Mucosa of rectum (tissue), 2 donors: Measurements from ENCODE around the gene EPB41L5.
"Not testable (repeated sequence)": the region's sequence is repeated elsewhere in the genome, so short reads cannot be mapped to it uniquely, and the experiment has no call there.

Experiments
- H3K27ac ChIP-seq, 2 donors: one replicate each; pipeline ENCODE4 v1.7.0; 2013; ENCODE audit warnings: inconsistent platforms in 2 of 2, low read depth in 2 of 2, low read length in 2 of 2
- H3K27me3 ChIP-seq, 2 donors: one replicate each; pipeline ENCODE4 v1.7.0; 2013; ENCODE audit warnings: low read length in 2 of 2; ENCODE audit not compliant: control insufficient read depth in 2 of 2, insufficient read depth in 2 of 2
- H3K36me3 ChIP-seq, 2 donors: one replicate each; pipeline ENCODE4 v1.7.0; 2013; ENCODE audit warnings: low read length in 2 of 2; ENCODE audit not compliant: control insufficient read depth in 2 of 2, insufficient read depth in 2 of 2
- H3K4me1 ChIP-seq, 2 donors: one replicate each; pipeline ENCODE4 v1.7.0; 2013; ENCODE audit warnings: low read length in 2 of 2, mild to moderate bottlenecking in 1 of 2; ENCODE audit not compliant: control insufficient read depth in 2 of 2, insufficient read depth in 2 of 2
- H3K4me3 ChIP-seq, 2 donors: one replicate each; pipeline ENCODE4 v1.7.0; 2013; ENCODE audit warnings: low read length in 2 of 2
- H3K9ac ChIP-seq, 2 donors: one replicate each; pipeline ENCODE4 v1.7.0; 2013; ENCODE audit warnings: low read length in 2 of 2, low read depth in 1 of 2, mild to moderate bottlenecking in 1 of 2
- H3K9me3 ChIP-seq, 2 donors: one replicate each; pipeline ENCODE4 v1.7.0; 2013; ENCODE audit warnings: low read length in 2 of 2; ENCODE audit not compliant: control insufficient read depth in 2 of 2
- donor health status: healthy.
- donor health status: Normal muscosa, but diverticular disease.

EPB41L5 gene

DNA sequence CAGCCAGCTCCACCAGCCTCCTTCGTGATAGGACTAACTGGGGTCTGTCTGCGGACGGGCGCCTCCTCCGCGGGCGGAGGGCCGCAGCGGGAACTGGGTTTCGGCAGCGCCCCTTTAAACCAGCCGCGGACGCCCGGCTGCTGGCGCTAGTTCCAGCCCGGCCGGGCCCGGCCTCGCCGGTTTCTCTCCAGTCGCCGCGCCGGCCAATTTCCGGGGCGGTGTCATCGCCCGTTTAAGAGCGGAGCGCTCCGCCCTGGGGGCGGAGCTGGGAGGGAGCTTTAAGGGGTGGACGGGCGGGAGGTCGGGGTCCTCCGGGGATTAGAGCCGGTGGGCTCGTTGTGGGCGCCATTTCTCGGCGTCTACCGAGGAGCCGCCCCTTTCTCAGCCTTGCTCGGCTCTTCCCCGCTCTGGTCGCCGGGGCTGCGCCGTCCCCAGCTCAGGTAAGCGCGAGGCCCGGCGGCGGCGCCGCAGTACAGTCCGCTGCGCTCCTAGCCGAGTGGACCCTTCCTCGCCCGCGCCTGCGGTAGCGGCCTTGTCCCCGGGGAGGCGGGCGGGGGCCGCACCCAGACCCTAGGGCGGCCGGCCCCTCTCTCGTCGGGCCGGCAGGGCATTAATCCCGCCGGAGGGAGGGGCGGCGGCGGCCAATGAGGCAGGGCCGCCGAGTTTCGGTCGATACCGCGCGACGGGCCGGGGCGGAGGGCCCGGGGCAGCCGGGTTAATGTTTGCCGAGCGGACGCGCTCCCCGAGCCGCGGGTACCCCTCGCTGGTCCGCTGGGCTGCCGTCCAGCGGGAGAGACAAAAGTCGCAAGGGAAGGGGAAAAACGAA lies at the start of gene EPB41L5:
TSS of gene EPB41L5 (plus strand) at position 307 of the 826 bp plus-strand sequence. CDS start 6,008 bp downstream, outside the sequence.
- Histone ChIP-seq H3K27ac (peak within 1 kb of the TSS; percentile 83 to 86), H3K27me3 (no peaks in the 10 kb centered on the region), H3K36me3 (no peaks in the 10 kb centered on the region), H3K9me3 (no peaks in the 10 kb centered on the region), H3K4me1 (peaks cover 6 to 7% of the 10 kb centered on the region in 2 donors), H3K9ac (peak within 1 kb of the TSS; percentile 61 to 89), H3K4me3 (peak within 1 kb of the TSS; percentile 79 to 86)

DNA sequence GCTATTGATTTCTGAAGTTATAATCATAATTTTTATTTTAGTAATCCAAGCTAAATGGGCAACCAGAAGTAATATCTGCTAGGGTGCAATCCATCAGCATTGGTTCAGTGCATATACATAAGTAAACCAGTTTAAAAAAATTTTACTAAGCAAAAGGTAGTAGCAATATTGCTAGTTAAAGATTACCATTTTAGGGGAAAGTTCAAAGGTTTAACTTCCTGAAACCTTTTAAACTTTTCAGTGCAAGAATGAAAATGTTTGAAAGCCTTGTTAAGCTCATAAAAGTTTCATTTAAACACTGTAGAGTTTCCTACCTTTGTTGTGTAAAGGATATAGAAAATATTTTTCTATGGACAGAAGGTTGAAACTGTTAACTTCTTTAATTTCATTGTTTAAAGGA lies 31.0 kb upstream of the EPB41L5 start:
- no peaks in the 10 kb centered on the region for H3K9me3 ChIP-seq
- H3K4me1 ChIP-seq, result peaks cover 2 to 6% of the 10 kb centered on the region in 2 donors
- no peaks in the 10 kb centered on the region for H3K27me3 ChIP-seq
- peaks cover 0 to 3% of the 10 kb centered on the region in 2 donors for H3K36me3 ChIP-seq
- no peak overlapping the region for H3K27ac ChIP-seq
- no peak overlapping the region for H3K4me3 ChIP-seq
- no peak overlapping the region for H3K9ac ChIP-seq

DNA sequence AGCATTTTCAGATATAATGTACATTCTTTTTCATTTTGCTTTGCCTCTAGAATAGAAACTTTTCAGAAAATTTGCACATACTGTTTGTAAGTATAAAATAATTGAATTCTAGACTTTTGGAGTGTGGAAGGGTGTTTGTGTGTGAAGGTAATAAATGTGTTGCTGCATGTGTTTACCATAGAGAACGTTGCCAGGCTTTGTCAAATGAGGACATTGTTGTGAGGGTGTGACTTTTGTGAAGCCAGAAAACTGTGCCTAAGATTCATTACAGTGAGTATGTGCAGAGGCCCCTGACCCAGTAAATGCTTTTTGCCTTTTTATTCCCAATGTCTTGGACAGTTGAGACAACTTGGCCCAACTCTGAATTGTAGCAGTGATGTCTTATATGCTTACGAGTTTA lies 30.4 kb upstream of the EPB41L5 start:
- Histone ChIP-seq H3K4me3 (no peak overlapping the region), H3K9me3 (no peaks in the 10 kb centered on the region), H3K27ac (no peak overlapping the region), H3K36me3 (no peaks in the 10 kb centered on the region), H3K9ac (no peak overlapping the region), H3K27me3 (no peaks in the 10 kb centered on the region), H3K4me1 (peaks cover 2 to 6% of the 10 kb centered on the region in 2 donors)

DNA sequence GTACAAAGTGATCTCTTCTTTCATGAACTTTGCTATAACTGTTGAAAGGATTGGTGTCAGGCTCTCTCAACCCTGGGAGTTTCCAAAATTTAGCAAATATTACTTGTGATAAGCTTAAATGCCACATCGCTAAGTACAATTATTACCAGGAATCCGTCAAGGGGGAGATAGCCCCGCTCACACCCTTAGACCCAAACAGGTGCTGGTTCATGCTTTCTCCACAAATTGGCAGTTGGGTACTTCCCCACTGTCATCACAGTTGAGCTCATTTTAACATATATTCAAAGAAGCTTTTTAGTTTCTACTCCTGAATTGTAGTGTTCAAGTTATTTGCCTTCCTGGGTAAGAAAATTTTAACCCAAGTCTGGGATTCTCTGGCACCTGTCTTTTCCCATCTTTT lies 29.8 kb upstream of the EPB41L5 start:
- Histone ChIP-seq H3K4me3 (no peak overlapping the region), H3K9ac (no peak overlapping the region), H3K27ac (no peak overlapping the region), H3K36me3 (no peaks in the 10 kb centered on the region), H3K27me3 (no peaks in the 10 kb centered on the region), H3K9me3 (no peaks in the 10 kb centered on the region), H3K4me1 (peaks cover 2 to 6% of the 10 kb centered on the region in 2 donors)

DNA sequence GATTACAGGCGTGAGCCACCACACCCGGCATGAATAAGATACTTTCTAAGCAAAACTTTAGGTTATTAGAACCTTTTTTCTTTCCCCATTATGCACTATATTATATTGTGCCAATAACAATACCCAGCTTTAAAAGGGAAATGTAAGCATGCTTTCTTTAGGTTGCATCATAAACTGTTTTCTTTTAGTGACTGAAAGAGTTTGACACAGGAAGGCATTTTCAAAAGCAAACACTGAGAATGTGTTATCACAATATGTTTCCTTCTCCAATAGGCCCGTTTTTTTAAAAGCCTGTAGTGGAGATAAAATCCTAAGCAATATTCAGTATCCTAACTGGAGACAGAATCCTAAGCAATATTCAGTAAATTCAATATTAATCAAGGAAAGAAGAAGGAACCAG lies 16.7 kb upstream of the EPB41L5 start:
- no peak overlapping the region for H3K9ac ChIP-seq
- no peak overlapping the region for H3K27ac ChIP-seq

DNA sequence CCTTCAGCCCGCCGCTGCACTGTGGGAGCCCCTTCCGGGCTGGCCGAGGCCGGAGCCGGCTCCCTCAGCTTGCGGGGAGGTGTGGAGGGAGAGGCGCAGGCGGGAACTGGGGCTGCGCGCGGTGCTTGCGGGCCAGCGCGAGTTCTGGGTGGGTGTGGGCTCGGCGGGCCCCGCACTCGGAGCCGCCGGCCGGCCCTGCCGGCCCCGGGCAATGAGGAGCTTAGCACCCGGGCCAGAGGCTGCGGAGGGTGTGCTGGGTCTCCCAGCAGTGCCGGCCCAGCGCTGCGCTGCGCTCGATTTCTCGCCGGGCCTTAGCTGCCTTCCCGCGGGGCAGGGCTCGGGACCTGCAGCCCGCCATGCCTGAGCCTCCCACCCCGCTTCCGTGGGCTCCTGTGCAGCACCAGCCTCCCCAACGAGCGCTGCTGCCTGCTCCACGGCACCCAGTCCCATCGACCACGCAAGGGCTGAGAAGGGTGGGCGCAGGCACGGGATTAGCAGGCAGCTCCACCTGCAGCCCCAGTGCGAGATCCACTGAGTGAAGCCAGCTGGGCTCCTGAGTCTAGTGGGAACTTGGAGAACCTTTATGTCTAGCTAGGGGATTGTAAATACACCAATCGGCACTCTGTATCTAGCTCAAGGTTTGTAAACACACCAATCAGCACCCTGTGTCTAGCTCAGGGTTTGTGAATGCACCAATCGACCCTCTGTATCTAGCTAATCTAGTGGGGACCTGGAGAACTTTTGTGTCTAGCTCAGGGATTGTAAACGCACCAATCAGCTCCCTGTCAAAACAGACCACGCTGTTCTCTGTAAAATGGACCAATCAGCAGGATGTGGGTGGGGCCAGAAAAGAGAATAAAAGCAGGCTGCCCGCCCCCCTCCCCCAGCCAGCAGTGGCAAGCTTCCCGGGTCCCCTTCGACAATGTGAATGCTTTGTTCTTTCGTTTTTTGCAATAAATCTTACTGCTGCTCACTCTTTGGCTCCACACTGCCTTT lies 15.7 kb upstream of the EPB41L5 start:
- H3K4me1 ChIP-seq, H3K27ac ChIP-seq, H3K4me3 ChIP-seq, H3K36me3 ChIP-seq, H3K9me3 ChIP-seq, H3K27me3 ChIP-seq, H3K9ac ChIP-seq: not testable (repeated sequence)

More for the DNA sequence above, 16.7 kb upstream of the EPB41L5 start:
- H3K9me3 ChIP-seq, result no peaks in the 10 kb centered on the region
- H3K4me1 ChIP-seq, result no peaks in the 10 kb centered on the region
- no peak overlapping the region for H3K4me3 ChIP-seq
- no peaks in the 10 kb centered on the region for H3K27me3 ChIP-seq
- no peaks in the 10 kb centered on the region for H3K36me3 ChIP-seq

DNA sequence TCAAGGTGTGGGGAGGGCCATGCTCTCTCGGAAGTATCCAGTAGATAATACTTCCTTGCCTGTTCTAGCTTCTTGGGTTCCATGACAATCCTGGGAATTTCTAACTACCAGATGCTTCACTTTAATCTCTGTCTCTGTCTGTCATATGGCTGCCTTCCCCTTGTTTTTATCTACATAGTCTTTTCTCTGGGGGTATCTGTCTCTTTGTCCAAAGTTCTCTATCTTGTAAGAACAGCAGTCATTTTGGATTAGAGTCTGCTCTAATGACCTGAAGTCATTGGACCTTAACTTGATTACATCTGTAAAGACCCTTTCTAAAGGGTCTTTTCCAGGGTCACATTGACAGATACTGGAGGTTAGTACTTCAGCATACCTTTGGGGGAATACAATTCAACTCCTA lies 11.4 kb upstream of the EPB41L5 start:
- H3K27ac ChIP-seq, result no peak overlapping the region
- H3K9ac ChIP-seq, result no peak overlapping the region
- H3K36me3 ChIP-seq, result no peaks in the 10 kb centered on the region
- no peaks in the 10 kb centered on the region for H3K4me1 ChIP-seq
- no peak overlapping the region for H3K4me3 ChIP-seq
- no peaks in the 10 kb centered on the region for H3K27me3 ChIP-seq
- H3K9me3 ChIP-seq, result no peaks in the 10 kb centered on the region

DNA sequence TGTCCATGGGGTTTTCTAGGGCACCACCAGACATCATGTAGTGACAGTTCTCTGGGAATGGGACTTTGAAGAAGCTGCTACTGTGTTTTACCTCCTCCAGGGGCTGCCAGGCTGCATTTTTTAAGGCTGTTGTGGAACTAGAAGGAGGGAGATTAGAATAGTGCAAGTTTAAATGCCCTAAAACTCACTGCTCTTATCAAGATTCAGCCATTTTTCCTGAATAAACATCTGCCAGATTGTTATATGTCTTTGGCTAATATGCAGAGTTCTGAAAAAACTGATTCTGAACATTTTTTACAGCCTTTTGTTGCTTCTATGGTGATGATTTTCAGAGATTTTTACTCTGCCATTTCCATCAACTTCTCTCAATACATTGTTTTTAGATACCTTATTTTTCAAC lies 8.6 kb upstream of the EPB41L5 start:
- Histone ChIP-seq H3K36me3 (no peaks in the 10 kb centered on the region), H3K4me1 (no peaks in the 10 kb centered on the region), H3K9ac (no peak overlapping the region), H3K27me3 (no peaks in the 10 kb centered on the region), H3K4me3 (no peak overlapping the region), H3K9me3 (no peaks in the 10 kb centered on the region), H3K27ac (no peak overlapping the region)

DNA sequence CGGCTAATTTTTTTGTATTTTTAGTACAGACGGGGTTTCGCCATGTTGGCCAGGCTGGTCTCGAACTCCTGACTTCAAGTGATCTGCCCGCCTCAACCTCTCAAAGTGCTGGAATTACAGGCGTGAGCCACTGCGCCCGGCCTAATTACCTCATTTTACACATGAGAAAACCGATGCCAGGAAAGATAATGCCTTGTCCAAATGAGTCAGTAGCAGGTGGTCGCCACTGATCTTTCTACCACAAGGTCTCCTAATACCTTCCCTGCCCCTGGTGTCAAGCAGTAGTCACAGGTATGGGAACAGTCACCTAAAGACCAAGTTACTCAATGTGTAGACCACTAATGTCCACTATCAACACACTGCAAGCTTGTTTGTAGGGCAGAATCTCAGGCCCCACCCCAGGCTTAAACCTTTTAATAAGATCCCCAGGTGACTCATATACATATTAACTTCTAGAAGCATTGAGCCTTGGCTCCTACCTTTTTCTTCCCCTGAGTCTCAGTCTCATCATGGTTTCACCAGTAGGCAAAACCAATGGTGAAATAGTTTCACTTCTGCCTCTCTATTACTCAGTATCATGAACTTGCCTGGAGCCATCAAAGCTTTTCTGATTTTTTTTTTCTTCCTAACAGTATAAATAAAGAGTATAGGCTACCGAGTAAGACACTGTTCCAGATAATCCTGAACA lies 6.9 kb upstream of the EPB41L5 start:
- Histone ChIP-seq H3K4me1 (no peaks in the 10 kb centered on the region), H3K4me3 (no peak overlapping the region), H3K27me3 (no peaks in the 10 kb centered on the region), H3K36me3 (no peaks in the 10 kb centered on the region), H3K9ac (no peak overlapping the region), H3K27ac (no peak overlapping the region), H3K9me3 (no peaks in the 10 kb centered on the region)
